ENCODE measurements around the gene COG8.

Gene COG8

DNA sequence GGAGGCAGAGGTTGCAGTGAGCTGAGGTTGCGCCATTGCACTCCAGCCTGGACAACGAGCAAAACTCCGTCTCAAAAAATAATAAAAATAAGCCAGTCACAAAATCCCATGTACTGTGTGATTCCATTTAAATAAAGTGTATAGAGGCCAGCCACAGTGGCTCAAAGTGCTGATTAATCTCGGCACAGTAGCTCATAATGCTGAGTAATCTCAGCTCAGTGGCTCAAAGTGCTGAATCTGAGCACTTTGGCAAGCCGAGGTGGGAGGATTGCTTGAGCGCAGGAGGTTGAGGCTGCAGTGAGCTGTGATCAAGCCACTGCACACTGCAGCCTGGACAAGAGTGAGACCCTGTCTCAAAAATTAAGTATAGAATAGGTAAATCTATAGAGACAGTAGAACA is 7.3 kb upstream of the COG8 start:
- intact Hi-C loops (cut with DNase I; ENCODE audit: low total_unique reads): no loop called here
- H3K27me3 ChIP-seq: no peaks in the 10 kb centered on the region
- TF ChIP-seq, protein P1, sequence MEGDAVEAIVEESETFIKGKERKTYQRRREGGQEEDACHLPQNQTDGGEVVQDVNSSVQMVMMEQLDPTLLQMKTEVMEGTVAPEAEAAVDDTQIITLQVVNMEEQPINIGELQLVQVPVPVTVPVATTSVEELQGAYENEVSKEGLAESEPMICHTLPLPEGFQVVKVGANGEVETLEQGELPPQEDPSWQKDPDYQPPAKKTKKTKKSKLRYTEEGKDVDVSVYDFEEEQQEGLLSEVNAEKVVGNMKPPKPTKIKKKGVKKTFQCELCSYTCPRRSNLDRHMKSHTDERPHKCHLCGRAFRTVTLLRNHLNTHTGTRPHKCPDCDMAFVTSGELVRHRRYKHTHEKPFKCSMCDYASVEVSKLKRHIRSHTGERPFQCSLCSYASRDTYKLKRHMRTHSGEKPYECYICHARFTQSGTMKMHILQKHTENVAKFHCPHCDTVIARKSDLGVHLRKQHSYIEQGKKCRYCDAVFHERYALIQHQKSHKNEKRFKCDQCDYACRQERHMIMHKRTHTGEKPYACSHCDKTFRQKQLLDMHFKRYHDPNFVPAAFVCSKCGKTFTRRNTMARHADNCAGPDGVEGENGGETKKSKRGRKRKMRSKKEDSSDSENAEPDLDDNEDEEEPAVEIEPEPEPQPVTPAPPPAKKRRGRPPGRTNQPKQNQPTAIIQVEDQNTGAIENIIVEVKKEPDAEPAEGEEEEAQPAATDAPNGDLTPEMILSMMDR (IDR thresholded peaks at IDR 0.05): no peak

DNA sequence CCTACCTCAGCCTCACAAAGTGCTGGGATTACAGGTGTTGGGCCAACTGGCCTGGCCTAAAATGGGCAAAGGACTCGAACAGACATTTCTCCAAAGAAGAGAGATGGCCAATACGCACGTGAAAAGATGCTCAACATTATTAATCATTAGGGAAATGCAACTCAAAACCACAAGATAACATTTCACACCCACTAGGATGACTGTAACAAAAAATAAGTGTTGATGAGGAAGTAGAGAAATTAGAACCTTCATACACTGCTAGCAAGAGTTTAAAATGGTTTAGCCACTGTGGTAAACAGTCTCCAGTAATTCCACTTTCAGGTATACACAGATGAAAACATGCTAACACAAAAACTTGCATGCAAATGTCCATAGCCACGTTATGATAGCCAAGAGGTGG is 6.6 kb upstream of the COG8 start:
- no peak overlapping the region for H3K27ac ChIP-seq
- H3K9me3 ChIP-seq: no peaks in the 10 kb centered on the region
- H3K36me3 ChIP-seq: peaks cover 9 to 56% (median 29%) of the 10 kb centered on the region in 3 donors
- no peaks in the 10 kb centered on the region for H3K27me3 ChIP-seq
- H3K4me3 ChIP-seq: no peak overlapping the region
- no peak for DNase-seq
- intact Hi-C loops (cut with DNase I; ENCODE audit: low total_unique reads): no loop called here
- H3K4me1 ChIP-seq: peaks cover 0 to under 1% (median 0%) of the 10 kb centered on the region in 4 donors
- TF ChIP-seq, protein P1 (IDR thresholded peaks at IDR 0.05): no peak

More for the DNA sequence above, 7.3 kb upstream of the COG8 start:
- DNase-seq: no peak
- Histone ChIP-seq H3K9me3 (no peaks in the 10 kb centered on the region), H3K36me3 (peaks cover 2 to 54% (median 21%) of the 10 kb centered on the region in 3 donors), H3K27ac (no peak overlapping the region), H3K4me3 (no peak overlapping the region), H3K4me1 (no peaks in the 10 kb centered on the region)

GRCh38 chr16:69344171-69344570 is 4.8 kb upstream of the COG8 start:
- Histone ChIP-seq H3K36me3 (peaks cover 9 to 43% (median 25%) of the 10 kb centered on the region in 3 donors), H3K4me3 (no peak overlapping the region), H3K9me3 (no peaks in the 10 kb centered on the region), H3K27me3 (no peaks in the 10 kb centered on the region), H3K27ac (no peak overlapping the region), H3K4me1 (peaks cover 0 to 11% (median 9%) of the 10 kb centered on the region in 4 donors)
- DNase-seq: no peak
- TF ChIP-seq, protein P1 (IDR thresholded peaks at IDR 0.05): no peak
- intact Hi-C loops (cut with DNase I; ENCODE audit: low total_unique reads): no loop called here

GRCh38 chr16:69340095-69340644 is 806 bp upstream of the COG8 start:
- TF ChIP-seq, protein P1 (IDR thresholded peaks at IDR 0.05): no peak
- peaks cover 22 to 46% (median 35%) of the 10 kb centered on the region in 3 donors for H3K36me3 ChIP-seq
- H3K4me3 ChIP-seq: peak overlapping the region; percentile 70 to 88
- peak overlapping the region; percentile 87 to 95 for H3K27ac ChIP-seq
- H3K9me3 ChIP-seq: no peaks in the 10 kb centered on the region
- no peaks in the 10 kb centered on the region for H3K27me3 ChIP-seq
- intact Hi-C loops (cut with DNase I; ENCODE audit: low total_unique reads): no loop called here
- DNase-seq: no peak
- H3K4me1 ChIP-seq: peaks cover 0 to 27% (median 24%) of the 10 kb centered on the region in 4 donors

DNA sequence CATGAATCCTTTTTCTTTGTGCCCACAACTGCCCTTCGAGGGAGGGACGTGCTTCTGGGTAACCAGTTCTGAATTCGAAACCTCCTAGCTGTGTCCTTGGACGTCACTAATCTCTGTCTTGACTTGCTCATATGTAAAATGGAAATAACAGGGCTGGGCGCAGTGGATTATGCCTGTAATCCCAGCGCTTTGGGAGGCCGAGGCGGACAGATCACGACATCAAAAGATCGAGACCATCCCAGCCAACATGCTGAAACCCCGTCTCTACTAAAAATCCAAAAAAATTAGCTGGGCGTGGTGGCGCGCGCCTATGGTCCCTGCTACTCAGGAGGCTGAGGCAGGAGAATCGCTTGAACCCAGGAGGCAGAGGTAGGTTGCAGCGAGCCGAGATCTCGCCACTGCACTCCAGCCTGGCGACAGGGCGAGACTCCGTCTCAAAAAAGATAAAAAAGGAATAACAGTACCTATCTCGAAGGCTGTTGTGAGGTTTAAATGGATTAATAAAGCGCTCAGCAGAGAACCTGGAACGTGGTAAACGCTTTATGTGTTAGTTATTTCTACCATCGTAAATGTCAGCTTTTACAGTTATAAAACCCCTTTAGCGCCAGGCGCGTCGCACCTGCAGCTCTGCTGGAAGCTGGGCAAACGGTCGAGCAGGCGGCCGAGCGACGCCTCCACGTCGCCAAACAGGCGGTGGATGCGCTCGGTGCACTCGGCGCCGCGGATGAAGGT is 641 bp downstream of the COG8 start:
- intact Hi-C loops (cut with DNase I; ENCODE audit: low total_unique reads): loop anchor here (10.0 kb wide), 1 partner anchor 804 kb away; the partner anchor contains the start of gene ZFP90
- DNase-seq: peak in 1 of 2 donors; percentile 46
- H3K9me3 ChIP-seq: no peaks in the 10 kb centered on the region
- TF ChIP-seq, protein P1 (IDR thresholded peaks at IDR 0.05): no peak
- H3K36me3 ChIP-seq: peaks cover 37 to 50% (median 44%) of the 10 kb centered on the region in 3 donors
- peak overlapping the region; percentile 70 to 88 for H3K4me3 ChIP-seq
- H3K27ac ChIP-seq: peak overlapping the region; percentile 87 to 95
- no peaks in the 10 kb centered on the region for H3K27me3 ChIP-seq
- peaks cover 0 to 27% (median 26%) of the 10 kb centered on the region in 4 donors for H3K4me1 ChIP-seq

Data from tibial artery (tissue), 4 donors.